K562 (cell line): ENCODE data around the gene FAM107B. TPM values are rescaled to one million over a fixed set of nuclear protein-coding genes. Genes with fewer than 3 reads are reported as not detected.

Experiments
- ATAC-seq: fragments of 200-7000 bp; cut with Tn5 transposase; 3 replicates; pipeline ENCODE4 v1.9.1; 2020; ENCODE audit warnings: moderate library complexity
- BruUV-seq: library from RNA; stranded (reverse); fragments of 400-500 nt; replicated peaks from 2 replicates; lab custom pipeline; 2021; lab: Mats Ljungman, UMichigan
- CTCF ChIA-PET: fragments of 300-600 bp; formaldehyde crosslinking; extraction: SDS; loops from one replicate; lab custom pipeline; 2021; ENCODE audit warnings: low intra/inter-chr PET ratio; lab: Yijun Ruan, JAX
- POLR2A ChIA-PET: fragments of 300-600, 350-650 bp; sonication (Branson Sonifier 250); formaldehyde crosslinking; extraction: SDS; loops from one replicate; lab custom pipeline; 2021; ENCODE audit warnings: antibody characterized with exemption, inconsistent platforms; lab: Yijun Ruan, JAX
- DNase-seq, 4 experiments: peaks; one replicate each; pipeline versions ENCODE4 v3.0.0 to v3.0.0-alpha.2; 2011 to 2018; ENCODE audit warnings: low spot score in 3 of 4, mixed read lengths in 3 of 4; ENCODE audit errors: extremely low read depth in 1 of 4
- FAIRE-seq: peaks from 2 replicates; lab custom pipeline; 2011; peaks lifted over from hg19 to GRCh38; lab: Jason Lieb, UNC
- H2AFZ ChIP-seq: 2 replicates; pipeline ENCODE4 v1.6.0; 2011; ENCODE audit warnings: low read depth, low read length, control low read depth, inconsistent platforms
- H3K27ac ChIP-seq: fragments of 200-600 bp; 3 replicates; pipeline ENCODE4 v1.8.0; 2011; ENCODE audit warnings: low read depth, mild to moderate bottlenecking, control low read depth, inconsistent platforms, low read length, moderate library complexity, mixed read lengths; ENCODE audit errors: extremely low read depth
- H3K27me3 ChIP-seq, 2 experiments: fragments of 300-600 bp in 1 of 2; 2 replicates in 1 of 2; 3 replicates in 1 of 2; pipeline versions ENCODE4 v1.6.0 to v1.8.0; 2011; ENCODE audit warnings: inconsistent platforms in 2 of 2, low read length in 2 of 2, mild to moderate bottlenecking in 1 of 2, mixed read lengths in 1 of 2, moderate library complexity in 1 of 2; ENCODE audit not compliant: control insufficient read depth in 2 of 2, insufficient read depth in 2 of 2
- H3K36me3 ChIP-seq: fragments of 300-600 bp; 3 replicates; pipeline ENCODE4 v1.8.0; 2011; ENCODE audit warnings: mild to moderate bottlenecking, low read length, inconsistent platforms; ENCODE audit not compliant: control insufficient read depth, insufficient read depth
- H3K4me1 ChIP-seq, 2 experiments: fragments of 200-600 bp in 1 of 2; replicated peaks in 1 of 2; 2 replicates in 1 of 2; 3 replicates in 1 of 2; pipeline versions ENCODE4 v1.5.1 to v1.8.0; 2011; ENCODE audit warnings: inconsistent platforms in 2 of 2, low read length in 2 of 2, mild to moderate bottlenecking in 1 of 2, mixed read lengths in 1 of 2, moderate library complexity in 1 of 2; ENCODE audit not compliant: control insufficient read depth in 2 of 2, insufficient read depth in 2 of 2
- H3K4me2 ChIP-seq: 2 replicates; pipeline ENCODE4 v1.6.1; 2011; ENCODE audit warnings: low read length, control low read depth, inconsistent platforms, mixed read lengths; ENCODE audit not compliant: insufficient read depth
- H3K4me3 ChIP-seq: fragments of 200-600 bp; sonication (generic), shearing (Covaris generic); 2 replicates; pipeline ENCODE4 v1.5.1; 2016; ENCODE audit warnings: control low read depth, inconsistent platforms
- H3K79me2 ChIP-seq: fragments of 200-600 bp; 3 replicates; pipeline ENCODE4 v1.8.0; 2011; ENCODE audit warnings: low read length, inconsistent platforms; ENCODE audit not compliant: control insufficient read depth, insufficient read depth
- H3K9ac ChIP-seq, 2 experiments: 2 replicates each; pipeline versions ENCODE4 v1.6.0 to v1.6.1; 2011; ENCODE audit warnings: low read depth in 2 of 2, low read length in 2 of 2, control low read depth in 1 of 2, inconsistent platforms in 1 of 2, mild to moderate bottlenecking in 1 of 2, mixed read lengths in 1 of 2; ENCODE audit not compliant: insufficient read depth in 1 of 2
- H3K9me1 ChIP-seq: one replicate; pipeline ENCODE4 v1.6.0; 2011; ENCODE audit warnings: inconsistent platforms, mild to moderate bottlenecking, low read length, moderate library complexity; ENCODE audit not compliant: control insufficient read depth, insufficient read depth
- H3K9me3 ChIP-seq: replicated peaks from 2 replicates; pipeline ENCODE4 v1.5.1; 2011; ENCODE audit warnings: low read depth, low read length, inconsistent platforms; ENCODE audit not compliant: control insufficient read depth, insufficient read depth
- H4K20me1 ChIP-seq: replicated peaks from 2 replicates; pipeline ENCODE4 v1.6.1; 2011; ENCODE audit warnings: low read length, inconsistent platforms, mixed read lengths; ENCODE audit not compliant: control insufficient read depth, insufficient read depth
- ETS2 ChIP-seq: IDR thresholded peaks from 2 replicates; pipeline ENCODE4 v1.6.1; 2016; ENCODE audit warnings: borderline replicate concordance, missing genetic modification characterization, mild to moderate bottlenecking, moderate library complexity, missing compliant biosample characterization; ENCODE audit not compliant: poor library complexity, severe bottlenecking
- FOXM1 ChIP-seq, 2 experiments: fragments of 450-650 bp in 1 of 2; sonication (generic) in 1 of 2; formaldehyde crosslinking in 1 of 2; IDR thresholded peaks; 2 replicates each; pipeline versions ENCODE4 v1.6.1 to v1.9.0; 2017 to 2022; ENCODE audit warnings: low read depth in 2 of 2, mild to moderate bottlenecking in 2 of 2, missing genetic modification reagents in 1 of 2, moderate library complexity in 1 of 2
- MEF2D ChIP-seq: conservative IDR thresholded peaks from 2 replicates; pipeline ENCODE4 v1.6.1; 2016; ENCODE audit warnings: low read depth, missing genetic modification characterization, missing compliant biosample characterization
- NCOA1 ChIP-seq: fragments of 450-650 bp; IDR thresholded peaks from 2 replicates; pipeline ENCODE4 v1.6.1; 2016; ENCODE audit warnings: low read depth
- NFXL1 ChIP-seq: fragments of 450-650 bp; formaldehyde crosslinking; IDR thresholded peaks from 2 replicates; pipeline ENCODE4 v1.4.0; 2021; ENCODE audit warnings: mild to moderate bottlenecking
- PCBP1 ChIP-seq: fragments of 200-400 bp; formaldehyde crosslinking; IDR thresholded peaks from 2 replicates; pipeline ENCODE4 v1.6.1; 2018; ENCODE audit warnings: mild to moderate bottlenecking, low read depth, low read length; ENCODE audit not compliant: poor library complexity, severe bottlenecking
- WGBS: fragments of 100-300 bp; shearing (Covaris generic); methylation state at CpG from one replicate; pipeline ENCODE4 v1.1.6; 2016; ENCODE audit warnings: low coverage, mixed read lengths; ENCODE audit not compliant: insufficient coverage; ENCODE audit errors: missing lambda C conversion rate; 5-methylcytosine and 5-hydroxymethylcytosine counted together
- in situ Hi-C: fragments of 300-500 bp; cut with MboI; formaldehyde crosslinking; loops from 4 replicates; pipeline ENCODE4 v1.15.0; 2018; ENCODE audit warnings: inconsistent platforms, mixed read lengths
- intact Hi-C: fragments of 100-400 bp; cut with micrococcal nuclease; formaldehyde crosslinking; loops from 2 replicates; pipeline ENCODE4 v1.14.2; 2022
- polyA plus RNA-seq, 8 experiments: library from polyadenylated mRNA; depleted of rRNA in 4 of 8; stranded (reverse) in 5 of 8; unstranded in 3 of 8; fragments of >200 nt; fragmentation: Nextera tagmentation in 2 of 8; fragmentation: Illumina TruSeq in 1 of 8; extraction: Ambion mirVana in 2 of 8; extraction: Trizol in 1 of 8; gene quantifications; 2 replicates each; pipeline versions ENCODE4 v1.2.1 to v1.2.3, GENCODE V29; 2011 to 2014; ENCODE audit warnings: inconsistent platforms in 1 of 8, missing spikeins in 1 of 8
- total RNA-seq, 7 experiments: library from RNA; depleted of rRNA in 6 of 7; stranded (reverse); fragments of >200 nt in 6 of 7; fragmentation: Illumina TruSeq in 2 of 7; extraction: Trizol in 2 of 7; gene quantifications; 2 replicates each; pipeline versions ENCODE4 v1.2.1 to v1.2.3, GENCODE V29; 2011 to 2021; ENCODE audit warnings: low replicate concordance in 1 of 7
- TF ChIP-seq, protein P1 (sequence below): sonication (generic); formaldehyde crosslinking; IDR thresholded peaks from 2 replicates; pipeline ENCODE4 v1.8.0; 2022; ENCODE audit warnings: missing genetic modification reagents, mild to moderate bottlenecking, borderline replicate concordance

Gene FAM107B
- total and polyA plus RNA-seq, 9 of the 15 experiments (the other 6 are each of a cell fraction or from before 2014, with no cell fraction given), result 0.40 to 2.8 (median 1.4) TPM

DNA sequence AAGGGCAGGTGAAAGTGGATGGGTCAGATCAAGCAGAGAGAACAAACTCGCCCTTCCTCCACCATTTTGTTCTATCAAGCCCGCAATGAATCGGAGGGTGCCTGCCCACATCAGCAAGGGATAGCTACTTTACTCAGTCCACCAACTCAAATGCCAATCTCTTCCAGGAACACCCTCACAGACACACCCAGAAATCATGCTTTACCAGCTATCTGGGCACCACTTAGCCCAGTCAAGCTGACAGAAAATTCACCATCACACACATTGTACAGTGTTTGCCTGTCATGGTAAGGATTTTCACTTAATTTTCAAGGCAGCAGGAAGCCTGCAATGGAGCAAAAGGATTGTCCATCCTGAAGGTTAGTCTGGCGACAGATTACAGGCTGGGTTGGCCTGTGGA lies 75.2 kb downstream of the FAM107B start:
- Histone ChIP-seq H3K4me1 (no peaks in the 10 kb centered on the region), H3K4me2 (no peak overlapping the region), H3K79me2 (no peaks in the 10 kb centered on the region), H4K20me1 (no peaks in the 10 kb centered on the region), H3K36me3 (no peaks in the 10 kb centered on the region), H3K9me3 (no peaks in the 10 kb centered on the region), H3K4me3 (no peak overlapping the region), H3K9me1 (no peaks in the 10 kb centered on the region), H3K27ac (no peak overlapping the region), H3K9ac (no peak overlapping the region), H2AFZ (no peak overlapping the region), H3K27me3 (peaks cover 4 to 19% of the 10 kb centered on the region in 2 experiments; a peak in 3 of 5 replicates)
- ATAC-seq, result no peak
- intact Hi-C loops, result no loop called here
- TF ChIP-seq, protein P1, sequence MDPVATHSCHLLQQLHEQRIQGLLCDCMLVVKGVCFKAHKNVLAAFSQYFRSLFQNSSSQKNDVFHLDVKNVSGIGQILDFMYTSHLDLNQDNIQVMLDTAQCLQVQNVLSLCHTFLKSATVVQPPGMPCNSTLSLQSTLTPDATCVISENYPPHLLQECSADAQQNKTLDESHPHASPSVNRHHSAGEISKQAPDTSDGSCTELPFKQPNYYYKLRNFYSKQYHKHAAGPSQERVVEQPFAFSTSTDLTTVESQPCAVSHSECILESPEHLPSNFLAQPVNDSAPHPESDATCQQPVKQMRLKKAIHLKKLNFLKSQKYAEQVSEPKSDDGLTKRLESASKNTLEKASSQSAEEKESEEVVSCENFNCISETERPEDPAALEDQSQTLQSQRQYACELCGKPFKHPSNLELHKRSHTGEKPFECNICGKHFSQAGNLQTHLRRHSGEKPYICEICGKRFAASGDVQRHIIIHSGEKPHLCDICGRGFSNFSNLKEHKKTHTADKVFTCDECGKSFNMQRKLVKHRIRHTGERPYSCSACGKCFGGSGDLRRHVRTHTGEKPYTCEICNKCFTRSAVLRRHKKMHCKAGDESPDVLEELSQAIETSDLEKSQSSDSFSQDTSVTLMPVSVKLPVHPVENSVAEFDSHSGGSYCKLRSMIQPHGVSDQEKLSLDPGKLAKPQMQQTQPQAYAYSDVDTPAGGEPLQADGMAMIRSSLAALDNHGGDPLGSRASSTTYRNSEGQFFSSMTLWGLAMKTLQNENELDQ, result no peak
- no TSS peak for BruUV-seq
- in situ Hi-C loops, result no loop called here
- WGBS, result 0% methylated on average over 4 of the region's 4 CpGs
- no peak for FAIRE-seq
- ChIA-PET CTCF (no interaction called here), POLR2A (no interaction called here)
- no peak for DNase-seq

- TF ChIP-seq NFXL1, result no peak
- no peak for TF ChIP-seq NCOA1
- TF ChIP-seq ETS2 (tag), result no peak
- no peak for TF ChIP-seq MEF2D (tag)
- no peak for TF ChIP-seq PCBP1
- no peak for TF ChIP-seq FOXM1 (IDR thresholded peaks at IDR 0.05; ENCODE audit: low read depth)
- TF ChIP-seq FOXM1 (CRISPR knock-in tag; IDR thresholded peaks at IDR 0.05; ENCODE audit: low read depth), result no peak
- BruUV-seq, result no TSS peak
- Histone ChIP-seq H3K27me3 (peaks cover 5 to 19% of the 10 kb centered on the region in 2 experiments; a peak in 3 of 5 replicates), H4K20me1 (no peaks in the 10 kb centered on the region), H3K79me2 (no peaks in the 10 kb centered on the region), H3K27ac (no peak overlapping the region), H3K9me3 (no peaks in the 10 kb centered on the region), H2AFZ (no peak overlapping the region), H3K4me3 (no peak overlapping the region), H3K4me1 (no peaks in the 10 kb centered on the region), H3K36me3 (no peaks in the 10 kb centered on the region), H3K4me2 (no peak overlapping the region), H3K9ac (no peak overlapping the region), H3K9me1 (no peaks in the 10 kb centered on the region)
- CTCF ChIA-PET, result no interaction called here
- ATAC-seq, result no peak
- DNase-seq, result no peak
- 0% methylated on average over 3 of the region's 3 CpGs for WGBS
- POLR2A ChIA-PET, result no interaction called here
- no peak for FAIRE-seq
- in situ Hi-C loops, result no loop called here
- intact Hi-C loops, result no loop called here
Observed at GRCh38 chr10:14698829-14699170, 75.9 kb downstream of the FAM107B start.
